ENCODE results near the gene GALNT5.

DNA sequence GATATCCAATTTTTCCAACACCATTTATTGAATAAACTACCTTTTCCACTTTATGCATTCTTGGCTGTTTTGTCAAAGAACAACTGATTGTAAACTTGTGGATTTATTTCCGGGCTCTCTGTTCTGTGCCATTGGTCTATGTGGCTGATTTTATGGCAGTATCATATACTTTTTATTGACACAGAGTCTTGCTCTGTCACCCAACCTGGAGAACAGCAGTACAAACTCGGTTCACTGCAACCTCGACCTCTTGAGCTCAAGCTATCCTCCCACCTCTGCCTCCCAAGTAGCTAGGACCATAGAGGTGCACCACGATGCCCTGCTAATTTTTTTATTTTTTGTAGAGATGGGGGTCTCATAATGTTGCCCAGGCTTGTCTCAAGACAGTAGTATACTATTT is 6.7 kb upstream of the GALNT5 start:
- TF ChIP-seq, protein P1, sequence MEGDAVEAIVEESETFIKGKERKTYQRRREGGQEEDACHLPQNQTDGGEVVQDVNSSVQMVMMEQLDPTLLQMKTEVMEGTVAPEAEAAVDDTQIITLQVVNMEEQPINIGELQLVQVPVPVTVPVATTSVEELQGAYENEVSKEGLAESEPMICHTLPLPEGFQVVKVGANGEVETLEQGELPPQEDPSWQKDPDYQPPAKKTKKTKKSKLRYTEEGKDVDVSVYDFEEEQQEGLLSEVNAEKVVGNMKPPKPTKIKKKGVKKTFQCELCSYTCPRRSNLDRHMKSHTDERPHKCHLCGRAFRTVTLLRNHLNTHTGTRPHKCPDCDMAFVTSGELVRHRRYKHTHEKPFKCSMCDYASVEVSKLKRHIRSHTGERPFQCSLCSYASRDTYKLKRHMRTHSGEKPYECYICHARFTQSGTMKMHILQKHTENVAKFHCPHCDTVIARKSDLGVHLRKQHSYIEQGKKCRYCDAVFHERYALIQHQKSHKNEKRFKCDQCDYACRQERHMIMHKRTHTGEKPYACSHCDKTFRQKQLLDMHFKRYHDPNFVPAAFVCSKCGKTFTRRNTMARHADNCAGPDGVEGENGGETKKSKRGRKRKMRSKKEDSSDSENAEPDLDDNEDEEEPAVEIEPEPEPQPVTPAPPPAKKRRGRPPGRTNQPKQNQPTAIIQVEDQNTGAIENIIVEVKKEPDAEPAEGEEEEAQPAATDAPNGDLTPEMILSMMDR (conservative IDR thresholded peaks at IDR 0.05; ENCODE audit: low read depth, low read length): no peak
- TF ChIP-seq EZH2phosphoT487 (IDR thresholded peaks at IDR 0.05; ENCODE audit: borderline replicate concordance, low read length): no peak

All from PC-3 (cell line).